NOMO-1 treated with DMSO at 0.1 percent for 48 hours (cell line): ENCODE measurements around the gene TMEM43.

ENCODE experiments used
- DNase-seq: peaks from one replicate; lab custom pipeline; 2025; ENCODE audit not compliant: unreplicated experiment; lab: John Stamatoyannopoulos, UW

The TMEM43 gene

DNA sequence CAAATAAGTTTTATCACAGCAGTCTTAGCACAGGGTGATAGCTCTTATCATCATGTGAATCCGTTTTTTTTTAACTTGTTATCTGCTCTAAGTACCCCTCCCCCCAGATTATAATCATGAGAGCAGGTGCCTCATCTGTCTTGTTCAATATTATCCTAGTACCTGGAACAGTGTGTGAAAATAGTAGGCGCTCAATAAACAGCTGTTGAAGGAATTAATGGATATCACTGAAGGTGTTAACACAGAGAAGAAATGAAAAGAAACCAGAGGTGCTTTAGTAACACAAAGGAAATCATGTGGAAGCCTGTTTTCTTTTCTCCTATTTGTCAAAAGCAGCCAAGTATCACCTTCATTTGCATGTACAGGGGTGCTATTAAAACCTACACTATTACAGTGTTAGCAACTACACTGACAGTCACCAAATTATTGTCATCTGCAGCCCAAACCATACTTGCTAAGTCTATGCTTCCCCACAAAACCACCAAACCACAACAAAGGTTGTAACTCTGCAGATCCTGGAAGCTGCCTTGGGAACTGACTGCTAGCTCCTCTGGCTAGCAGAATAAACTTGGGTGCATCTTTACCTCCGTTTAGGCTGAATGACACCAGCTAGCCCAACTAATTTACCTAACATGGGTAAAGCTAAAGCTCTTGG, 50.7 kb downstream of the TMEM43 start:
- DNase-seq = peak; percentile 50

GRCh38 chr3:14177580-14178246, 52.9 kb downstream of the TMEM43 start:
- DNase-seq = peak; percentile 30

GRCh38 chr3:14178247-14179113, 53.6 kb downstream of the TMEM43 start, which contains the start of the genes LSM3 and XPC:
TSS of gene LSM3 (plus strand) at chr3:14178817. CDS start at chr3:14178861, 44 bp downstream.
TSS of gene XPC (minus strand) at chr3:14178601. CDS start at chr3:14178568, 33 bp downstream.
- DNase-seq = peak; percentile 98

DNA sequence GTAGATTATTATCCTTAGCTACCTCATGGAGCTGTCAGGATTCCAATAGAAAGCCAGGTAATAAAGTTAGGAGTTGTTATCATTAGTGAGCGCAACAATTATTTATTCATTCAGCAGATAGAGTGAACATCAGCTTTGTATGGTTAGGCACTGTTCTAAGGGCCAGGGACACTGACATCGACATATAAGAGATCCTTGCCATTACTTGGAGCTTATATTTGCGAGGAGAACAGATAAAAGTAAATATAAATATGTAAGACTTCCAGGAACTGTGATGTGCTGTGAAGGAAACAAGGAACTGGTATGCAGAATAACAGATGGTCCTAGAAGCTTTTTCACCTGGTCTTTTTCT, 54.2 kb downstream of the TMEM43 start:
- DNase-seq = no peak

GRCh38 chr3:14179795-14180194, 54.9 kb downstream of the TMEM43 start:
- DNase-seq = no peak

DNA sequence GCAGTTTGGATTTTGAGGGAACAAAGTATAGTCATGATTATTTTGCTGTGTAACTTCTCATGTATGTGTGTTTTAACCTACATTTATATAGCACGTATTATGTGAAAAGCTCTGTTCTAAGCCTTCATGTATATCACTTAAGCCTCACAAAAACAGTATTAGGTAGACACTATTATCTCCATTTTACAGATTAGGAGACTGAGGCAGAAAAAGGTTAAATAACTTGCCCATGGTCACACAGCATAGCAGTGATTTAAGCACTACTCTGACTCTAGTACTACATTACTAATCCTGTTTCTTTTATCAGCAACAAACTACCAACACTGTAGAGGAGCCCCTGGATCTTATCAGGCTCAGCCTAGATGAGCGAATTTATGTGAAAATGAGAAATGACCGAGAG, 56.4 kb downstream of the TMEM43 start:
- DNase-seq = no peak

- DNase-seq = no peak
These were observed 58.2 kb downstream of the TMEM43 start for GRCh38 chr3:14183015-14183577.

DNA sequence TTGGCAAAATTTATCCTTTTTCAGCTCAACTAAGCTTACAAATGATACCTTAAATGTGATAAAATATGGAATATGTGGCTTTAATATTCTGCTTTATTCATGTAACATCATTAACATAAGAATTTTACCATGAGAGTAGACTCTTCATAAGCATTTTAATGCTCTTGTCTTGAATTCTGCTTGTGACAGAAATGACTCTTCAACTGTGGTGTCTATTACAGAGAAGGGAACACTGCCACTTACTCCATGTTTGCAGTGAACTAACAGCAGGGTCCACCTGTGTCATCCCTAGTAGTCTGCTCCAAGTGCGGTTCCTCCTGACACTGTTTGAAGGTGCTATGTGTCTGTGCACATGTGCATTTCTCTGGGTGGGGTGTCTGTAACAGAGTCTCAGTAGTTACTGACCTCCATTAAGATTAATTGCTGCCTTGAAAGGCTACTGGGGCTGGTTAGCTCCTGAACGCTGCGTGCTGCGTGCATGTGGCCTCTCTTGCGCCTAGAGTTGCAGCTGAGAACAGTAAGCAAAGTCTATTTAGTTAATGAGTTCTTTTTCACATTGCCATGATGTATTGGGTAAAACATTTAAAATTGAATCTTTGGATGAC, 62.1 kb downstream of the TMEM43 start:
- no peak for DNase-seq

- no peak for DNase-seq
These were observed 63.3 kb downstream of the TMEM43 start for GRCh38 chr3:14188041-14188754.
